IMR-90 (cell line): ENCODE results near the gene S100Z. TPM values are rescaled to one million over a fixed set of nuclear protein-coding genes. Genes with fewer than 3 reads are reported as not detected.

Experiments
- ATAC-seq: fragments of 200-7000 bp; cut with Tn5 transposase; 2 replicates; pipeline ENCODE4 v1.9.1; 2020; ENCODE audit warnings: low read depth, mild to moderate bottlenecking, moderate library complexity
- BruUV-seq: library from RNA; stranded (reverse); fragments of 400-500 nt; replicated peaks from 2 replicates; lab custom pipeline; 2021; lab: Mats Ljungman, UMichigan
- CTCF ChIA-PET: fragments of 300-600 bp; formaldehyde crosslinking; extraction: SDS; loops from one replicate; lab custom pipeline; 2021; ENCODE audit warnings: antibody characterized with exemption; lab: Yijun Ruan, JAX
- POLR2A ChIA-PET: fragments of 300-600 bp; sonication (Branson Sonifier 250); formaldehyde crosslinking; loops from one replicate; lab custom pipeline; 2022; ENCODE audit warnings: antibody characterized with exemption; ENCODE audit not compliant: unreplicated experiment; lab: Charles Lee
- DNase-seq: peaks from one replicate; pipeline ENCODE4 v3.0.0; 2013
- H2AFZ ChIP-seq: replicated peaks from 2 replicates; pipeline ENCODE3; 2013; ENCODE audit warnings: low read length, mild to moderate bottlenecking; ENCODE audit not compliant: poor library complexity
- H2AK5ac ChIP-seq: 2 replicates; pipeline ENCODE4 v1.6.1; 2013; ENCODE audit warnings: low read depth, low read length, inconsistent platforms
- H2AK9ac ChIP-seq: replicated peaks from 2 replicates; pipeline ENCODE3; 2013; ENCODE audit warnings: mild to moderate bottlenecking, low read depth, low read length, moderate library complexity; ENCODE audit not compliant: poor library complexity
- H2BK120ac ChIP-seq: 2 replicates; pipeline ENCODE4 v1.6.1; 2013; ENCODE audit warnings: low read depth, low read length, inconsistent platforms
- H2BK15ac ChIP-seq: 3 replicates; pipeline ENCODE4 v1.6.1; 2013; ENCODE audit warnings: low read depth, low read length, inconsistent platforms
- H2BK20ac ChIP-seq: 2 replicates; pipeline ENCODE4 v1.6.1; 2013; ENCODE audit warnings: low read depth, mild to moderate bottlenecking, inconsistent platforms, low read length, moderate library complexity
- H2BK5ac ChIP-seq: 2 replicates; pipeline ENCODE4 v1.6.1; 2013; ENCODE audit warnings: mild to moderate bottlenecking, low read depth, low read length, inconsistent platforms; ENCODE audit not compliant: poor library complexity, severe bottlenecking
- H3K14ac ChIP-seq: replicated peaks from 2 replicates; pipeline ENCODE4 v1.6.1; 2013; ENCODE audit warnings: low read depth, low read length, inconsistent platforms
- H3K18ac ChIP-seq: 2 replicates; pipeline ENCODE4 v1.6.1; 2013; ENCODE audit warnings: low read depth, low read length, control low read depth
- H3K23ac ChIP-seq: 2 replicates; pipeline ENCODE4 v1.6.1; 2013; ENCODE audit warnings: low read depth, low read length, inconsistent platforms
- H3K27ac ChIP-seq: 2 replicates; pipeline ENCODE4 v1.5.1; 2013; ENCODE audit warnings: mild to moderate bottlenecking, control low read depth, low read length; ENCODE audit not compliant: insufficient read depth
- H3K27me3 ChIP-seq: 2 replicates; pipeline ENCODE4 v1.6.1; 2013; ENCODE audit warnings: low read length; ENCODE audit not compliant: control insufficient read depth, insufficient read depth
- H3K36me3 ChIP-seq: 2 replicates; pipeline ENCODE4 v1.6.1; 2013; ENCODE audit warnings: low read length, mixed read lengths; ENCODE audit not compliant: control insufficient read depth, insufficient read depth
- H3K4ac ChIP-seq: 2 replicates; pipeline ENCODE4 v1.6.1; 2013; ENCODE audit warnings: low read depth, low read length, inconsistent platforms
- H3K4me1 ChIP-seq: 2 replicates; pipeline ENCODE4 v1.6.1; 2013; ENCODE audit warnings: low read length, mixed read lengths; ENCODE audit not compliant: control insufficient read depth, insufficient read depth
- H3K4me2 ChIP-seq: 2 replicates; pipeline ENCODE4 v1.6.1; 2013; ENCODE audit warnings: low read depth, mild to moderate bottlenecking, control low read depth, low read length, moderate library complexity
- H3K4me3 ChIP-seq: 2 replicates; pipeline ENCODE4 v1.5.1; 2013; ENCODE audit warnings: low read depth, mild to moderate bottlenecking, control low read depth, low read length, moderate library complexity; ENCODE audit not compliant: insufficient read depth
- H3K56ac ChIP-seq: 2 replicates; pipeline ENCODE4 v1.6.1; 2013; ENCODE audit warnings: low read length, inconsistent platforms; ENCODE audit not compliant: insufficient read depth; ENCODE audit errors: extremely low read depth
- H3K79me1 ChIP-seq, 2 experiments: 2 replicates each; pipeline ENCODE4 v1.6.1; 2013; ENCODE audit warnings: low read length in 2 of 2, inconsistent platforms in 1 of 2, low read depth in 1 of 2
- H3K9ac ChIP-seq: 2 replicates; pipeline ENCODE4 v1.6.1; 2013; ENCODE audit warnings: low read depth, low read length, control low read depth
- H3K9me1 ChIP-seq: 2 replicates; pipeline ENCODE4 v1.6.1; 2013; ENCODE audit warnings: low read length, inconsistent platforms; ENCODE audit not compliant: insufficient read depth
- H3K9me3 ChIP-seq: 2 replicates; pipeline ENCODE4 v1.6.1; 2013; ENCODE audit warnings: low read length; ENCODE audit not compliant: control insufficient read depth, insufficient read depth
- H4K20me1 ChIP-seq: 2 replicates; pipeline ENCODE4 v1.6.1; 2013; ENCODE audit warnings: low read length, inconsistent platforms; ENCODE audit not compliant: insufficient read depth
- H4K5ac ChIP-seq: 2 replicates; pipeline ENCODE4 v1.6.1; 2013; ENCODE audit warnings: mild to moderate bottlenecking, low read depth, low read length, control low read depth
- H4K8ac ChIP-seq, 2 experiments: 2 replicates each; pipeline ENCODE4 v1.6.1; 2013; ENCODE audit warnings: low read depth in 2 of 2, low read length in 2 of 2, control low read depth in 1 of 2, inconsistent platforms in 1 of 2
- H4K91ac ChIP-seq: 2 replicates; pipeline ENCODE4 v1.6.1; 2013; ENCODE audit warnings: low read depth, low read length, inconsistent platforms; ENCODE audit not compliant: insufficient read depth
- BHLHE40 ChIP-seq: fragments of 150-350 bp; IDR thresholded peaks from 2 replicates; pipeline ENCODE4 v1.6.1; 2016; ENCODE audit warnings: mild to moderate bottlenecking, low read depth, low read length
- CEBPB ChIP-seq: IDR thresholded peaks from 2 replicates; pipeline ENCODE4 v1.6.1; 2012; ENCODE audit warnings: low read depth, low read length, improper control_type of control experiment
- CTCF ChIP-seq: conservative IDR thresholded peaks from 2 replicates; pipeline ENCODE4 v1.5.1; 2012; ENCODE audit warnings: mild to moderate bottlenecking, low read depth, low read length, improper control_type of control experiment
- FOS ChIP-seq: fragments of 150-350 bp; IDR thresholded peaks from 2 replicates; pipeline ENCODE4 v1.6.1; 2016; ENCODE audit warnings: low read depth, low read length
- MAFK ChIP-seq: IDR thresholded peaks from 2 replicates; pipeline ENCODE4 v1.6.1; 2012; ENCODE audit warnings: low read depth, low read length, improper control_type of control experiment
- MAZ ChIP-seq: IDR thresholded peaks from 2 replicates; pipeline ENCODE4 v1.6.1; 2012; ENCODE audit warnings: low read depth, mild to moderate bottlenecking, low read length, improper control_type of control experiment, moderate library complexity, borderline replicate concordance
- MXI1 ChIP-seq: IDR thresholded peaks from 2 replicates; pipeline ENCODE4 v1.6.1; 2012; ENCODE audit warnings: low read depth, mild to moderate bottlenecking, low read length, moderate library complexity, borderline replicate concordance
- NFE2L2 ChIP-seq: fragments of 150-350 bp; IDR thresholded peaks from 2 replicates; pipeline ENCODE4 v1.6.1; 2016; ENCODE audit warnings: low read depth, mild to moderate bottlenecking, low read length
- POLR2A ChIP-seq: IDR thresholded peaks from 2 replicates; pipeline ENCODE4 v1.6.1; 2012; ENCODE audit warnings: mild to moderate bottlenecking, low read depth, low read length
- RAD21 ChIP-seq: IDR thresholded peaks from 2 replicates; pipeline ENCODE4 v1.6.1; 2012; ENCODE audit warnings: low read length, improper control_type of control experiment
- RCOR1 ChIP-seq: IDR thresholded peaks from 2 replicates; pipeline ENCODE4 v1.6.1; 2012; ENCODE audit warnings: mild to moderate bottlenecking, low read length, improper control_type of control experiment; ENCODE audit not compliant: insufficient replicate concordance
- RFX5 ChIP-seq: IDR thresholded peaks from 2 replicates; pipeline ENCODE4 v1.8.0; 2012; ENCODE audit warnings: low read depth, mild to moderate bottlenecking, low read length, moderate library complexity
- SMC3 ChIP-seq: fragments of 150-350 bp; IDR thresholded peaks from 2 replicates; pipeline ENCODE4 v1.6.1; 2016; ENCODE audit warnings: low read depth, mild to moderate bottlenecking, antibody characterized with exemption, low read length, moderate library complexity
- USF2 ChIP-seq: fragments of 150-350 bp; IDR thresholded peaks from 2 replicates; pipeline ENCODE4 v1.6.1; 2017; ENCODE audit warnings: mild to moderate bottlenecking, antibody characterized with exemption, low read length, low read depth
- WGBS, 2 experiments: methylation state at CpG; one replicate each; pipeline versions ENCODE4 v1.1.5 to v1.1.7; 2013; ENCODE audit warnings: missing lambda C conversion rate in 2 of 2; ENCODE audit not compliant: insufficient read length in 1 of 2; ENCODE audit errors: extremely low coverage in 2 of 2; 5-methylcytosine and 5-hydroxymethylcytosine counted together
- dilution Hi-C: fragments of 300-500 bp; cut with HindIII; formaldehyde crosslinking; loops from one replicate; pipeline ENCODE4 v1.14.3; 2018; ENCODE audit warnings: low sequenced_read_pairs; ENCODE audit not compliant: unreplicated experiment
- in situ Hi-C: fragments of 300-500 bp; cut with MboI; formaldehyde crosslinking; loops from 3 replicates; pipeline ENCODE4 v1.14.3; 2019; ENCODE audit warnings: low sequenced_read_pairs, inconsistent platforms, mixed read lengths
- intact Hi-C: fragments of 100-400 bp; cut with micrococcal nuclease; formaldehyde crosslinking; loops from 2 replicates; pipeline ENCODE4 v1.10.0; 2022
- polyA plus RNA-seq, 3 experiments: library from polyadenylated mRNA; depleted of rRNA; stranded (reverse); fragments of >200 nt; gene quantifications; 2 replicates each; pipeline ENCODE4 v1.2.3, GENCODE V29; 2012; ENCODE audit warnings: low replicate concordance in 1 of 3
- total RNA-seq: library from RNA; depleted of rRNA; stranded (reverse); fragments of >200 nt; gene quantifications from 2 replicates; pipeline ENCODE4 v1.2.3, GENCODE V29; 2012
- TF ChIP-seq, protein P1 (sequence below): fragments of 150-350 bp; IDR thresholded peaks from 2 replicates; pipeline ENCODE4 v1.6.1; 2016; ENCODE audit warnings: low read depth, mild to moderate bottlenecking, low read length, moderate library complexity, borderline replicate concordance

The S100Z gene
- total and polyA plus RNA-seq, 2 of the 4 experiments (the other 2 are of a cell fraction) = not detected

DNA sequence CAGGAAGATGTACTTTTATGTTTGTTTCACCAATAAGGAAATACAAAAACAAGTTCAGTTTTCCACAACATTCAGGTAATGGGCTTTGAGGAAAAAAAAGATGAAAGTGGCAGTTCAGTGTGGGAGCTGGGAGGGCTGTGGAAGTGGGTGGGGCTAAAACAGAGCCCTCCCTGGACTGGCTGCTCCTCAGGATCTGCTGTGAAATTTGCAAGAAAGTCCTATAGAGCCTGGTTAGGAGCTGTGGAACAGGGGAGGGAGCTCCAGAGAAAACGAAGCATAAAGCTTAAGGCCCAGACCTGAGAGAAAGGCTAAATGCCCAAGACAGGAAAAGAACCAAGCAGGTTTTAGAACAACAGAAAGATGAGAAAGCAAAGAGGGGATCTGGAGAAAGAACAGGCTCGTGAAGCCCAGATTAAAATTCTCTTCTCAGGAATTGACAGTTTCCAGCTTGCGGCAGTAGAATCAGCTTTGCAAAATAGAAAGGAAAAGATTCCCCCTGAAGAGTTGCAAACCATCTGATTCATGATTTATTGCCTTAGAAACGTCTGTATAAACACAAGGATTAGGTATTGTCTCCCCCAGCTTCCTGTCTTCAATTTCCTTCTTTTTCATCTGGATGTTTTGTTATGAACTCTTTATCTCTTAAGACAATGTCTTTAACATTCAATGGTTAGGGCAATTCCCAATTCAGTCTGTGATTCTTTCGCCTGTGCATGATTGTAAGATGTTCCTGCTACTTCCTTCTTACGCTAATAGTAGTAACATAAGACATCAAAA, 76.7 kb downstream of the S100Z start:
- in situ Hi-C loops (no loop called here), dilution Hi-C loops (no loop called here), intact Hi-C loops (no loop called here)
- H2BK5ac ChIP-seq = no peak overlapping the region
- H2BK120ac ChIP-seq = no peak overlapping the region
- ChIA-PET CTCF (interaction anchor here (0.7 kb wide), 1 partner anchor 65 kb away, joined by 3 read pairs; no protein-coding TSS in a partner anchor), POLR2A (no interaction called here)
- H2AK9ac ChIP-seq = no peak overlapping the region
- H3K36me3 ChIP-seq = no peaks in the 10 kb centered on the region
- H4K8ac ChIP-seq = no peak overlapping the region
- H4K91ac ChIP-seq = no peak overlapping the region
- no peak overlapping the region for H3K18ac ChIP-seq
- H3K9ac ChIP-seq = no peak overlapping the region
- H3K4me3 ChIP-seq = no peak overlapping the region
- DNase-seq = no peak
- H4K20me1 ChIP-seq = no peaks in the 10 kb centered on the region
- no peak overlapping the region for H2AFZ ChIP-seq
- H3K4me1 ChIP-seq = no peaks in the 10 kb centered on the region
- BruUV-seq = no TSS peak
- no peak overlapping the region for H4K5ac ChIP-seq
- no peak overlapping the region for H3K23ac ChIP-seq
- H3K27ac ChIP-seq = no peak overlapping the region
- H2AK5ac ChIP-seq = no peak overlapping the region
- no peak for ATAC-seq
- no peak overlapping the region for H2BK20ac ChIP-seq
- peaks cover 22% of the 10 kb centered on the region for H3K27me3 ChIP-seq
- H3K4me2 ChIP-seq = no peak overlapping the region
- H3K9me1 ChIP-seq = no peaks in the 10 kb centered on the region
- 33% methylated on average over 1 of the region's 6 CpGs; no CpG with 5 or more reads in 1 of the 2 experiments for WGBS, 2 experiments
- no peak overlapping the region for H3K14ac ChIP-seq
- H2BK15ac ChIP-seq = no peak overlapping the region
- no peak overlapping the region for H3K56ac ChIP-seq
- no peak overlapping the region for H3K4ac ChIP-seq
- H3K79me1 ChIP-seq = no peaks in the 10 kb centered on the region
- no peaks in the 10 kb centered on the region for H3K9me3 ChIP-seq
- no peak for TF ChIP-seq BHLHE40
- no peak for TF ChIP-seq USF2
- no peak for TF ChIP-seq RFX5
- no peak for TF ChIP-seq NFE2L2
- TF ChIP-seq MAZ = no peak
- TF ChIP-seq MXI1 = no peak
- TF ChIP-seq SMC3 = no peak
- no peak for TF ChIP-seq CEBPB
- TF ChIP-seq MAFK = no peak
- TF ChIP-seq POLR2A = no peak
- TF ChIP-seq FOS = no peak
- TF ChIP-seq RCOR1 = no peak
- TF ChIP-seq RAD21 = no peak
- no peak for TF ChIP-seq CTCF
- TF ChIP-seq, protein P1, sequence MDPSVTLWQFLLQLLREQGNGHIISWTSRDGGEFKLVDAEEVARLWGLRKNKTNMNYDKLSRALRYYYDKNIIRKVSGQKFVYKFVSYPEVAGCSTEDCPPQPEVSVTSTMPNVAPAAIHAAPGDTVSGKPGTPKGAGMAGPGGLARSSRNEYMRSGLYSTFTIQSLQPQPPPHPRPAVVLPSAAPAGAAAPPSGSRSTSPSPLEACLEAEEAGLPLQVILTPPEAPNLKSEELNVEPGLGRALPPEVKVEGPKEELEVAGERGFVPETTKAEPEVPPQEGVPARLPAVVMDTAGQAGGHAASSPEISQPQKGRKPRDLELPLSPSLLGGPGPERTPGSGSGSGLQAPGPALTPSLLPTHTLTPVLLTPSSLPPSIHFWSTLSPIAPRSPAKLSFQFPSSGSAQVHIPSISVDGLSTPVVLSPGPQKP = no peak
